ENCODE results near the gene DUS1L.

The DUS1L gene

GRCh38 chr17:82014432-82014831 is 51.2 kb downstream of the DUS1L start:
- no peak for TF ChIP-seq CTCF (IDR thresholded peaks at IDR 0.05; ENCODE audit: low read depth, low read length, missing control alignments)
- H3K4me3 ChIP-seq (ENCODE audit: low read depth, low read length) = no peak overlapping the region
- no peak for DNase-seq (ENCODE audit: low read depth)

- no peak for DNase-seq (ENCODE audit: low read depth)
- H3K4me3 ChIP-seq (ENCODE audit: low read depth, low read length) = no peak overlapping the region
- TF ChIP-seq CTCF (IDR thresholded peaks at IDR 0.05; ENCODE audit: low read depth, low read length, missing control alignments) = no peak
Observed at GRCh38 chr17:82013772-82014321, 51.8 kb downstream of the DUS1L start.

- no peak for TF ChIP-seq CTCF (IDR thresholded peaks at IDR 0.05; ENCODE audit: low read depth, low read length, missing control alignments)
- no peak for DNase-seq (ENCODE audit: low read depth)
- H3K4me3 ChIP-seq (ENCODE audit: low read depth, low read length) = no peak overlapping the region
Observed at GRCh38 chr17:82013341-82013740, 52.3 kb downstream of the DUS1L start.

GRCh38 chr17:82012640-82013295 is 52.8 kb downstream of the DUS1L start:
- no peak for TF ChIP-seq CTCF (IDR thresholded peaks at IDR 0.05; ENCODE audit: low read depth, low read length, missing control alignments)
- H3K4me3 ChIP-seq (ENCODE audit: low read depth, low read length) = no peak overlapping the region
- no peak for DNase-seq (ENCODE audit: low read depth)

- H3K4me3 ChIP-seq (ENCODE audit: low read depth, low read length) = no peak overlapping the region
- no peak for TF ChIP-seq CTCF (IDR thresholded peaks at IDR 0.05; ENCODE audit: low read depth, low read length, missing control alignments)
- no peak for DNase-seq (ENCODE audit: low read depth)
Observed at GRCh38 chr17:82012261-82012639, 53.4 kb downstream of the DUS1L start.

- DNase-seq (ENCODE audit: low read depth) = no peak
- TF ChIP-seq CTCF (IDR thresholded peaks at IDR 0.05; ENCODE audit: low read depth, low read length, missing control alignments) = no peak
- H3K4me3 ChIP-seq (ENCODE audit: low read depth, low read length) = no peak overlapping the region
Observed at GRCh38 chr17:82011617-82012187, 53.9 kb downstream of the DUS1L start.
